WTC11 (cell line): ENCODE measurements around the gene CD300H.

Experiments used
- FOXP1 ChIP-seq: sonication (generic); formaldehyde crosslinking; IDR thresholded peaks from 2 replicates; pipeline ENCODE4 v1.8.0; 2022; ENCODE audit warnings: missing genetic modification reagents, mild to moderate bottlenecking, moderate library complexity, borderline replicate concordance
- GABPB1 ChIP-seq: sonication (generic); formaldehyde crosslinking; IDR thresholded peaks from 2 replicates; pipeline ENCODE4 v1.8.1; 2023; ENCODE audit warnings: mild to moderate bottlenecking, missing genetic modification reagents
- NR3C1 ChIP-seq: sonication (generic); formaldehyde crosslinking; conservative IDR thresholded peaks from 2 replicates; pipeline ENCODE4 v1.8.1; 2023; ENCODE audit warnings: low read depth, mild to moderate bottlenecking, missing genetic modification reagents
- SP1 ChIP-seq: sonication (generic); formaldehyde crosslinking; conservative IDR thresholded peaks from 2 replicates; pipeline ENCODE4 v1.8.1; 2022; ENCODE audit warnings: missing genetic modification reagents
- TEAD1 ChIP-seq: sonication (generic); formaldehyde crosslinking; IDR thresholded peaks from 2 replicates; pipeline ENCODE4 v1.8.0; 2022; ENCODE audit warnings: mild to moderate bottlenecking, missing genetic modification reagents
- ZNF416 ChIP-seq: fragments of 250-450 bp; sonication (Bioruptor Pico); IDR thresholded peaks from 2 replicates; pipeline ENCODE4 v1.9.0; 2021; ENCODE audit warnings: mild to moderate bottlenecking, inconsistent platforms
- ZNF423 ChIP-seq: fragments of 250-450 bp; sonication (Bioruptor Pico); IDR thresholded peaks from 2 replicates; pipeline ENCODE4 v2.1.2; 2022; ENCODE audit warnings: mild to moderate bottlenecking, moderate library complexity
- TF ChIP-seq, protein P1 (sequence below): fragments of 200-600 bp; IDR thresholded peaks from 2 replicates; pipeline ENCODE4 v1.8.0; 2022; ENCODE audit warnings: antibody characterized with exemption
- TF ChIP-seq, protein P2 (sequence below): sonication (generic); formaldehyde crosslinking; IDR thresholded peaks from 2 replicates; pipeline ENCODE4 v1.8.1; 2023; ENCODE audit warnings: mild to moderate bottlenecking, missing genetic modification reagents, borderline replicate concordance
- TF ChIP-seq, protein P3 (sequence below): sonication (generic); formaldehyde crosslinking; IDR thresholded peaks from 2 replicates; pipeline ENCODE4 v1.8.0; 2023; ENCODE audit warnings: missing genetic modification reagents, mild to moderate bottlenecking, borderline replicate concordance
- TF ChIP-seq, protein P4 (sequence below): sonication (generic); formaldehyde crosslinking; IDR thresholded peaks from 2 replicates; pipeline ENCODE4 v1.8.0; 2022; ENCODE audit warnings: mild to moderate bottlenecking, missing genetic modification reagents
- TF ChIP-seq, protein P5 (sequence below): sonication (generic); formaldehyde crosslinking; IDR thresholded peaks from 2 replicates; pipeline ENCODE4 v1.8.1; 2023; ENCODE audit warnings: mild to moderate bottlenecking, missing genetic modification reagents, moderate library complexity

DNA sequence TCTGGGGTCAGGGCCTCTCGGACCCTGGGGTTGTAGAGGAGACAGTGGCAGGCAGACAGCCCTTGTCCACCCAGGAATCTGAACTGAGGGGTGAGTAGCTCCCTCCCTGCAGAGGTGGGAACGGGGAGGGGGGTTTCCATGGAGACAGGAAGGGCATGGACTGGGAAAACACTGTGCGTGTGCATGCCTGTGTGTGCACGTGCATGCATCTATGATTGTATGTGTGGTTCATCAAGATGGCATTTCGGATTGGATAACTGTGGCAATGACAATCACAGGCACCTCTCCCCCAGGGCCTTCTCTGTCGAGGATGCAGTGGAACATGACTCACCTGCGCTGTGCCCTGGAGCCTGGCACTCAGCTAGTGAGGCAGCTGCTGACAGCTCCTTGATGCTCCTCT is 15.3 kb downstream of the CD300H start:
- TF ChIP-seq, protein P1, sequence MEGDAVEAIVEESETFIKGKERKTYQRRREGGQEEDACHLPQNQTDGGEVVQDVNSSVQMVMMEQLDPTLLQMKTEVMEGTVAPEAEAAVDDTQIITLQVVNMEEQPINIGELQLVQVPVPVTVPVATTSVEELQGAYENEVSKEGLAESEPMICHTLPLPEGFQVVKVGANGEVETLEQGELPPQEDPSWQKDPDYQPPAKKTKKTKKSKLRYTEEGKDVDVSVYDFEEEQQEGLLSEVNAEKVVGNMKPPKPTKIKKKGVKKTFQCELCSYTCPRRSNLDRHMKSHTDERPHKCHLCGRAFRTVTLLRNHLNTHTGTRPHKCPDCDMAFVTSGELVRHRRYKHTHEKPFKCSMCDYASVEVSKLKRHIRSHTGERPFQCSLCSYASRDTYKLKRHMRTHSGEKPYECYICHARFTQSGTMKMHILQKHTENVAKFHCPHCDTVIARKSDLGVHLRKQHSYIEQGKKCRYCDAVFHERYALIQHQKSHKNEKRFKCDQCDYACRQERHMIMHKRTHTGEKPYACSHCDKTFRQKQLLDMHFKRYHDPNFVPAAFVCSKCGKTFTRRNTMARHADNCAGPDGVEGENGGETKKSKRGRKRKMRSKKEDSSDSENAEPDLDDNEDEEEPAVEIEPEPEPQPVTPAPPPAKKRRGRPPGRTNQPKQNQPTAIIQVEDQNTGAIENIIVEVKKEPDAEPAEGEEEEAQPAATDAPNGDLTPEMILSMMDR, result no peak
- TF ChIP-seq NR3C1 (CRISPR knock-in tag) (no peak), GABPB1 (CRISPR knock-in tag) (no peak), FOXP1 (CRISPR knock-in tag) (no peak), TEAD1 (no peak), SP1 (CRISPR knock-in tag) (no peak), ZNF416 (no peak), ZNF423 (CRISPR knock-in tag) (no peak)
- TF ChIP-seq, protein P2, sequence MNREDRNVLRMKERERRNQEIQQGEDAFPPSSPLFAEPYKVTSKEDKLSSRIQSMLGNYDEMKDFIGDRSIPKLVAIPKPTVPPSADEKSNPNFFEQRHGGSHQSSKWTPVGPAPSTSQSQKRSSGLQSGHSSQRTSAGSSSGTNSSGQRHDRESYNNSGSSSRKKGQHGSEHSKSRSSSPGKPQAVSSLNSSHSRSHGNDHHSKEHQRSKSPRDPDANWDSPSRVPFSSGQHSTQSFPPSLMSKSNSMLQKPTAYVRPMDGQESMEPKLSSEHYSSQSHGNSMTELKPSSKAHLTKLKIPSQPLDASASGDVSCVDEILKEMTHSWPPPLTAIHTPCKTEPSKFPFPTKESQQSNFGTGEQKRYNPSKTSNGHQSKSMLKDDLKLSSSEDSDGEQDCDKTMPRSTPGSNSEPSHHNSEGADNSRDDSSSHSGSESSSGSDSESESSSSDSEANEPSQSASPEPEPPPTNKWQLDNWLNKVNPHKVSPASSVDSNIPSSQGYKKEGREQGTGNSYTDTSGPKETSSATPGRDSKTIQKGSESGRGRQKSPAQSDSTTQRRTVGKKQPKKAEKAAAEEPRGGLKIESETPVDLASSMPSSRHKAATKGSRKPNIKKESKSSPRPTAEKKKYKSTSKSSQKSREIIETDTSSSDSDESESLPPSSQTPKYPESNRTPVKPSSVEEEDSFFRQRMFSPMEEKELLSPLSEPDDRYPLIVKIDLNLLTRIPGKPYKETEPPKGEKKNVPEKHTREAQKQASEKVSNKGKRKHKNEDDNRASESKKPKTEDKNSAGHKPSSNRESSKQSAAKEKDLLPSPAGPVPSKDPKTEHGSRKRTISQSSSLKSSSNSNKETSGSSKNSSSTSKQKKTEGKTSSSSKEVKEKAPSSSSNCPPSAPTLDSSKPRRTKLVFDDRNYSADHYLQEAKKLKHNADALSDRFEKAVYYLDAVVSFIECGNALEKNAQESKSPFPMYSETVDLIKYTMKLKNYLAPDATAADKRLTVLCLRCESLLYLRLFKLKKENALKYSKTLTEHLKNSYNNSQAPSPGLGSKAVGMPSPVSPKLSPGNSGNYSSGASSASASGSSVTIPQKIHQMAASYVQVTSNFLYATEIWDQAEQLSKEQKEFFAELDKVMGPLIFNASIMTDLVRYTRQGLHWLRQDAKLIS (CRISPR knock-in tag), result no peak
- TF ChIP-seq, protein P3, sequence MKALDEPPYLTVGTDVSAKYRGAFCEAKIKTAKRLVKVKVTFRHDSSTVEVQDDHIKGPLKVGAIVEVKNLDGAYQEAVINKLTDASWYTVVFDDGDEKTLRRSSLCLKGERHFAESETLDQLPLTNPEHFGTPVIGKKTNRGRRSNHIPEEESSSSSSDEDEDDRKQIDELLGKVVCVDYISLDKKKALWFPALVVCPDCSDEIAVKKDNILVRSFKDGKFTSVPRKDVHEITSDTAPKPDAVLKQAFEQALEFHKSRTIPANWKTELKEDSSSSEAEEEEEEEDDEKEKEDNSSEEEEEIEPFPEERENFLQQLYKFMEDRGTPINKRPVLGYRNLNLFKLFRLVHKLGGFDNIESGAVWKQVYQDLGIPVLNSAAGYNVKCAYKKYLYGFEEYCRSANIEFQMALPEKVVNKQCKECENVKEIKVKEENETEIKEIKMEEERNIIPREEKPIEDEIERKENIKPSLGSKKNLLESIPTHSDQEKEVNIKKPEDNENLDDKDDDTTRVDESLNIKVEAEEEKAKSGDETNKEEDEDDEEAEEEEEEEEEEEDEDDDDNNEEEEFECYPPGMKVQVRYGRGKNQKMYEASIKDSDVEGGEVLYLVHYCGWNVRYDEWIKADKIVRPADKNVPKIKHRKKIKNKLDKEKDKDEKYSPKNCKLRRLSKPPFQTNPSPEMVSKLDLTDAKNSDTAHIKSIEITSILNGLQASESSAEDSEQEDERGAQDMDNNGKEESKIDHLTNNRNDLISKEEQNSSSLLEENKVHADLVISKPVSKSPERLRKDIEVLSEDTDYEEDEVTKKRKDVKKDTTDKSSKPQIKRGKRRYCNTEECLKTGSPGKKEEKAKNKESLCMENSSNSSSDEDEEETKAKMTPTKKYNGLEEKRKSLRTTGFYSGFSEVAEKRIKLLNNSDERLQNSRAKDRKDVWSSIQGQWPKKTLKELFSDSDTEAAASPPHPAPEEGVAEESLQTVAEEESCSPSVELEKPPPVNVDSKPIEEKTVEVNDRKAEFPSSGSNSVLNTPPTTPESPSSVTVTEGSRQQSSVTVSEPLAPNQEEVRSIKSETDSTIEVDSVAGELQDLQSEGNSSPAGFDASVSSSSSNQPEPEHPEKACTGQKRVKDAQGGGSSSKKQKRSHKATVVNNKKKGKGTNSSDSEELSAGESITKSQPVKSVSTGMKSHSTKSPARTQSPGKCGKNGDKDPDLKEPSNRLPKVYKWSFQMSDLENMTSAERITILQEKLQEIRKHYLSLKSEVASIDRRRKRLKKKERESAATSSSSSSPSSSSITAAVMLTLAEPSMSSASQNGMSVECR, result no peak
- TF ChIP-seq, protein P4, sequence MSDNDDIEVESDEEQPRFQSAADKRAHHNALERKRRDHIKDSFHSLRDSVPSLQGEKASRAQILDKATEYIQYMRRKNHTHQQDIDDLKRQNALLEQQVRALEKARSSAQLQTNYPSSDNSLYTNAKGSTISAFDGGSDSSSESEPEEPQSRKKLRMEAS (CRISPR knock-in tag), result no peak
- TF ChIP-seq, protein P5, sequence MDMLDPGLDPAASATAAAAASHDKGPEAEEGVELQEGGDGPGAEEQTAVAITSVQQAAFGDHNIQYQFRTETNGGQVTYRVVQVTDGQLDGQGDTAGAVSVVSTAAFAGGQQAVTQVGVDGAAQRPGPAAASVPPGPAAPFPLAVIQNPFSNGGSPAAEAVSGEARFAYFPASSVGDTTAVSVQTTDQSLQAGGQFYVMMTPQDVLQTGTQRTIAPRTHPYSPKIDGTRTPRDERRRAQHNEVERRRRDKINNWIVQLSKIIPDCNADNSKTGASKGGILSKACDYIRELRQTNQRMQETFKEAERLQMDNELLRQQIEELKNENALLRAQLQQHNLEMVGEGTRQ (CRISPR knock-in tag), result no peak
